Brain microvascular endothelial cell (primary cell): ENCODE data around the gene CNBP.
A peak's percentile ranks its signal among the peaks of the same experiment; 100 is the strongest.

Source experiments
- DNase-seq: peaks from one replicate; pipeline ENCODE4 v3.0.0-alpha.2; 2020
- H3K27ac ChIP-seq: fragments of 250-450 bp; sonication (Bioruptor Pico); 2 replicates; pipeline ENCODE4 v1.5.1; 2020; ENCODE audit warnings: mild to moderate bottlenecking, moderate library complexity
- H3K27me3 ChIP-seq: fragments of 250-450 bp; sonication (Bioruptor Pico); replicated peaks from 2 replicates; pipeline ENCODE4 v1.5.1; 2020; ENCODE audit warnings: mild to moderate bottlenecking
- H3K36me3 ChIP-seq: fragments of 250-450 bp; sonication (Bioruptor Pico); replicated peaks from 2 replicates; pipeline ENCODE4 v1.5.1; 2020; ENCODE audit warnings: mild to moderate bottlenecking
- H3K4me3 ChIP-seq: 2 replicates; pipeline ENCODE4 v1.5.1; 2011; ENCODE audit warnings: low read depth, mild to moderate bottlenecking, control low read depth, low read length, moderate library complexity
- CTCF ChIP-seq: IDR thresholded peaks from 2 replicates; pipeline ENCODE4 v1.5.1; 2011; ENCODE audit warnings: low read depth, mild to moderate bottlenecking, moderate library complexity, low read length, control low read depth, inconsistent platforms; ENCODE audit errors: missing control alignments
- in situ Hi-C: cut with HindIII; loops from 2 replicates; pipeline ENCODE4 v1.10.0; 2017; ENCODE audit warnings: low sequenced_read_pairs, low pct_ligation_motif_present

Gene CNBP

DNA sequence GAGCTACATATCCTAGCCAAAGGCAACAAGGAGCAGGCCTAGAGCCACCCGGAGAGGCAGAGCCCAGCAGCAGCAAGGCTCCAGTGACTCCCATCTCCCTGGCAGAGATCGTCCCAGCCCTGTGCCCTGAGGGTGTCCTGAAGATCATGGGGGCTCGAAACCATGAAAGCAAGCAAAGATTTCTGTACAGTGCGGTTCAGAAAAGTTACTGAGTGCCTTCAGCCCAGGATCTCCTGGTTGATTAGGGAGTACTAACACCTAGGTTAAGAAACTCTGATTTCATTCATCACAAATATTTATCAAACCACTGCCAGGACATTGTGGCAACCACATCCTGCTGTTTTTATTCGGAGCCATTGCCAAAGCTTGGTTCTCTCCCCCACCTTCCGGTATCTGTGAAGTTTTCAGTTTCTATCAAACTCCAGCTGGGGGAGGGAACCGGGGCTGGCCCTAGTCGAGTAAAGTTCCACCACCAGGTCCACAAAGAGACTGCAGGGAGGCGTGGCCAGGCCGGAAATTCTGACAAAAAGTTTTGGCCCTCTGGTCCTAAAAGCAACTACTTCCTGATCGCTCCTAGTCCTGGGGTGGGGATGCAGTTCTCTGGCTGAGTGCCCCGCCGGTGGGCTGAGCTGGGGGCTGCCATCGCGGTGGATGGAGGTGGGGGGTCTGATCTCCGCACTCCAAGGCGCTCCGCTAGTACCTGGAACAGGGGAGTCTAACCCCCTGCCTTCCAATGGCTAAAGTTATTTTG, 63.3 kb downstream of the CNBP start:
- Histone ChIP-seq H3K27me3 (no peaks in the 10 kb centered on the region), H3K4me3 (peak overlapping the region; percentile 84), H3K36me3 (peaks cover 7% of the 10 kb centered on the region), H3K27ac (peak overlapping the region; percentile 22)
- peak; percentile 87 for DNase-seq
- TF ChIP-seq CTCF, result peak; percentile 50
- in situ Hi-C loops, result no loop called here

DNA sequence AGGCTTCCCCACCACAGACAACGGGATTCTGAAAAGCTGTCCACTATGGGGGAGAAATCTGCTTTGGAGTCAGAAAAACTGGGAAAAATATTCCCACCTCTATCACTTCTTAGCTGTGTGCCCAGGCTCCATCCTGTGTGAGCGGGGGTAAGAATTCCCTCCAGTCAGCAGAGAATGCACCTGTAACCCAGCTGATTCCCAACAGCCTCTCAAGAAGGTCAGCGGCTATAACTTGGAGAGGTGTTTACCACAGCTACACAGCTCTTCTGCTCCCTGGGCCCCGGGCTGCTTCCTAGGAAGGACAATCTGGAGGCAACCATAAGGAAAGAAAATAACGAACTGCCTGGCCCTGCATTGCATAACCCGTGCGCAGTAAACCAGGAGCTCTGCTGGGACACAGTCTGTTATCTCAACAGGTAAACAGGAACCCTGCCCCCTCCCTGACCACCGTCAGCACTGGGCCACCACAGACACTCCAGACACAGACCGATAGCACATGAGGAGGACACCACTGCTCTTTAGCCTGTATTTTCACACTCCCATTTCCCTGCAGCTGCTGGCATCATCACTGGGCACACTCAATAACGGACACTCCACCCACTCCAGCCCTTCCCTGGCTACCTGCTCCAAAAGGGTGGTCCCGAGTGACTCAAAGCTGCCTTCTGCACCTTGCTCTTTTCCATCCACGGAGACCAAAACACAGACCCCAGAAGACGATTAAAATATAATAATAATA, 64.2 kb downstream of the CNBP start:
- in situ Hi-C loops, result no loop called here
- TF ChIP-seq CTCF, result no peak
- peak overlapping the region; percentile 84 for H3K4me3 ChIP-seq

GRCh38 chr3:129118745-129119144, 65.0 kb downstream of the CNBP start:
- Histone ChIP-seq H3K4me3 (no peak overlapping the region), H3K36me3 (peaks cover 13% of the 10 kb centered on the region), H3K27ac (no peak overlapping the region), H3K27me3 (no peaks in the 10 kb centered on the region)
- TF ChIP-seq CTCF, result no peak
- in situ Hi-C loops, result no loop called here
- DNase-seq, result no peak

More for the DNA sequence above, 64.2 kb downstream of the CNBP start:
- H3K27ac ChIP-seq, result no peak overlapping the region
- H3K27me3 ChIP-seq, result no peaks in the 10 kb centered on the region
- peaks cover 11% of the 10 kb centered on the region for H3K36me3 ChIP-seq
- DNase-seq, result no peak
